Activated naive CD4-positive, alpha-beta T cell treated with anti-CD3 and anti-CD28 coated beads for 36 hours (primary cell): Measurements from ENCODE around the gene ATRX. TPM values are rescaled to one million over a fixed set of nuclear protein-coding genes. Genes with fewer than 3 reads are reported as not detected.
"Not testable (repeated sequence)": the region's sequence is repeated elsewhere in the genome, so short reads cannot be mapped to it uniquely, and the experiment has no call there.

Experiments used
- CTCF ChIA-PET: fragments of 350-600 bp; sonication (Branson Sonifier 250); formaldehyde crosslinking; loops from one replicate; lab custom pipeline; 2021; ENCODE audit warnings: antibody characterized with exemption; lab: Charles Lee
- DNase-seq: peaks from one replicate; pipeline ENCODE4 v3.0.0-alpha.2; 2020
- H3K27ac Mint-ChIP-seq: one replicate; pipeline ENCODE4 v1.8.0; 2021; ENCODE audit warnings: mild to moderate bottlenecking, mixed read lengths
- H3K27me3 Mint-ChIP-seq: one replicate; pipeline ENCODE4 v1.8.0; 2021; ENCODE audit warnings: low read depth, mixed read lengths
- H3K36me3 Mint-ChIP-seq: one replicate; pipeline ENCODE4 v1.8.0; 2021; ENCODE audit warnings: low read depth, mixed read lengths
- H3K4me1 Mint-ChIP-seq: one replicate; pipeline ENCODE4 v1.8.0; 2021; ENCODE audit warnings: low read depth, mixed read lengths
- H3K4me3 Mint-ChIP-seq: one replicate; pipeline ENCODE4 v1.8.0; 2021; ENCODE audit warnings: mild to moderate bottlenecking, moderate library complexity, mixed read lengths
- H3K9me3 Mint-ChIP-seq: one replicate; pipeline ENCODE4 v1.8.0; 2021; ENCODE audit warnings: mixed read lengths
- intact Hi-C: fragments of 100-400 bp; cut with micrococcal nuclease; formaldehyde crosslinking; loops from one replicate; pipeline ENCODE4 v1.15.1; 2023
- total RNA-seq, 2 experiments: library from RNA; stranded (reverse); gene quantifications; one replicate each; pipeline ENCODE4 v1.2.3, GENCODE V29; 2021

ATRX gene
- total RNA-seq, 2 experiments from 2014 or later: 49.2 to 49.9 TPM

- Mint-ChIP-seq H3K9me3 (no peaks in the 10 kb centered on the region), H3K27me3 (no peaks in the 10 kb centered on the region), H3K36me3 (peaks cover 5% of the 10 kb centered on the region), H3K4me3 (no peak overlapping the region), H3K27ac (no peak overlapping the region), H3K4me1 (peaks cover 22% of the 10 kb centered on the region)
- intact Hi-C loops: no loop called here
- no peak for DNase-seq
- CTCF ChIA-PET: interaction anchor here (0.5 to 0.8 kb wide), 2 partner anchors 9 to 12 kb away, joined by 3 read pairs; no protein-coding TSS in a partner anchor
These were observed 14.4 kb downstream of the ATRX start for GRCh38 chrX:77771601-77772000.

GRCh38 chrX:77768787-77769186, 17.2 kb downstream of the ATRX start:
- Mint-ChIP-seq H3K27me3 (no peaks in the 10 kb centered on the region), H3K4me1 (peaks cover 20% of the 10 kb centered on the region), H3K36me3 (peaks cover 3% of the 10 kb centered on the region), H3K9me3 (no peaks in the 10 kb centered on the region), H3K27ac (no peak overlapping the region), H3K4me3 (no peak overlapping the region)
- CTCF ChIA-PET: no interaction called here
- DNase-seq: no peak
- intact Hi-C loops: no loop called here

- intact Hi-C loops, DNase-seq, CTCF ChIA-PET, H3K27ac Mint-ChIP-seq, H3K9me3 Mint-ChIP-seq, H3K27me3 Mint-ChIP-seq, H3K4me3 Mint-ChIP-seq, H3K36me3 Mint-ChIP-seq: not testable (repeated sequence)
- H3K4me1 Mint-ChIP-seq: peaks cover 19% of the 10 kb centered on the region
These were observed 19.8 kb downstream of the ATRX start for GRCh38 chrX:77766212-77766611.

GRCh38 chrX:77755561-77755960, 30.5 kb downstream of the ATRX start:
- Mint-ChIP-seq H3K27me3 (no peaks in the 10 kb centered on the region), H3K4me1 (no peaks in the 10 kb centered on the region)

GRCh38 chrX:77753942-77754341, 32.1 kb downstream of the ATRX start:
- H3K4me3 Mint-ChIP-seq, CTCF ChIA-PET: not testable (repeated sequence)

More at GRCh38 chrX:77755561-77755960, 30.5 kb downstream of the ATRX start:
- CTCF ChIA-PET: no interaction called here
- intact Hi-C loops: no loop called here
- peaks cover 10% of the 10 kb centered on the region for H3K9me3 Mint-ChIP-seq
- H3K4me3 Mint-ChIP-seq: no peak overlapping the region
- H3K27ac Mint-ChIP-seq: no peak overlapping the region
- H3K36me3 Mint-ChIP-seq: peaks cover 8% of the 10 kb centered on the region
- DNase-seq: no peak

GRCh38 chrX:77749695-77750094, 36.3 kb downstream of the ATRX start:
- Mint-ChIP-seq H3K4me3 (no peak overlapping the region), H3K9me3 (peaks cover 11% of the 10 kb centered on the region), H3K36me3 (peaks cover 5% of the 10 kb centered on the region), H3K27ac (no peak overlapping the region), H3K27me3 (no peaks in the 10 kb centered on the region), H3K4me1 (peaks cover 13% of the 10 kb centered on the region)
- no peak for DNase-seq
- CTCF ChIA-PET: no interaction called here
- intact Hi-C loops: no loop called here

More at GRCh38 chrX:77753942-77754341, 32.1 kb downstream of the ATRX start:
- H3K9me3 Mint-ChIP-seq: peaks cover 10% of the 10 kb centered on the region
- H3K27me3 Mint-ChIP-seq, intact Hi-C loops, H3K36me3 Mint-ChIP-seq, DNase-seq, H3K4me1 Mint-ChIP-seq, H3K27ac Mint-ChIP-seq: not testable (repeated sequence)

- H3K27ac Mint-ChIP-seq: peak overlapping the region; percentile 69
- H3K27me3 Mint-ChIP-seq: no peaks in the 10 kb centered on the region
- CTCF ChIA-PET: no interaction called here
- intact Hi-C loops: no loop called here
- no peak for DNase-seq
- H3K4me1 Mint-ChIP-seq: peaks cover 45% of the 10 kb centered on the region
- peaks cover 2% of the 10 kb centered on the region for H3K36me3 Mint-ChIP-seq
- H3K4me3 Mint-ChIP-seq: no peak overlapping the region
- H3K9me3 Mint-ChIP-seq: peaks cover 4% of the 10 kb centered on the region
These were observed 42.3 kb downstream of the ATRX start for GRCh38 chrX:77743720-77744119.

GRCh38 chrX:77742788-77743476, 43.1 kb downstream of the ATRX start:
- CTCF ChIA-PET: no interaction called here
- Mint-ChIP-seq H3K27ac (no peak overlapping the region), H3K27me3 (no peaks in the 10 kb centered on the region), H3K4me1 (peaks cover 43% of the 10 kb centered on the region), H3K4me3 (no peak overlapping the region), H3K36me3 (no peaks in the 10 kb centered on the region), H3K9me3 (peaks cover 2% of the 10 kb centered on the region)
- intact Hi-C loops: no loop called here
- no peak for DNase-seq

GRCh38 chrX:77740376-77740905, 45.6 kb downstream of the ATRX start:
- Mint-ChIP-seq H3K27ac (peak overlapping the region; percentile 72), H3K4me1 (peaks cover 38% of the 10 kb centered on the region), H3K4me3 (no peak overlapping the region), H3K36me3 (no peaks in the 10 kb centered on the region), H3K27me3 (no peaks in the 10 kb centered on the region), H3K9me3 (peaks cover 4% of the 10 kb centered on the region)
- no peak for DNase-seq
- intact Hi-C loops: no loop called here
- CTCF ChIA-PET: no interaction called here

GRCh38 chrX:77733342-77733741, 52.7 kb downstream of the ATRX start:
- H3K4me1 Mint-ChIP-seq: peaks cover 29% of the 10 kb centered on the region
- no peaks in the 10 kb centered on the region for H3K36me3 Mint-ChIP-seq
- no peak overlapping the region for H3K4me3 Mint-ChIP-seq
- intact Hi-C loops: loop anchor here (5.0 kb wide), 1 partner anchor 164 kb away; the partner anchor contains the start of genes COX7B and MAGT1
- H3K27me3 Mint-ChIP-seq: no peaks in the 10 kb centered on the region
- DNase-seq: no peak
- CTCF ChIA-PET: no interaction called here
- H3K9me3 Mint-ChIP-seq: peaks cover 3% of the 10 kb centered on the region
- no peak overlapping the region for H3K27ac Mint-ChIP-seq

- CTCF ChIA-PET: no interaction called here
- H3K36me3 Mint-ChIP-seq: peaks cover under 1% of the 10 kb centered on the region
- H3K9me3 Mint-ChIP-seq: peaks cover 3% of the 10 kb centered on the region
- peak; percentile 12 for DNase-seq
- intact Hi-C loops: loop anchor here (5.0 kb wide), 1 partner anchor 165 kb away; the partner anchor contains the start of genes COX7B and MAGT1
- H3K27ac Mint-ChIP-seq: no peak overlapping the region
- H3K27me3 Mint-ChIP-seq: no peaks in the 10 kb centered on the region
- peaks cover 29% of the 10 kb centered on the region for H3K4me1 Mint-ChIP-seq
- H3K4me3 Mint-ChIP-seq: no peak overlapping the region
These were observed 54.1 kb downstream of the ATRX start for GRCh38 chrX:77731821-77732419.

GRCh38 chrX:77726095-77726494, 59.9 kb downstream of the ATRX start:
- H3K27ac Mint-ChIP-seq, intact Hi-C loops, H3K27me3 Mint-ChIP-seq, DNase-seq, H3K4me3 Mint-ChIP-seq, CTCF ChIA-PET: not testable (repeated sequence)
- Mint-ChIP-seq H3K4me1 (peaks cover 17% of the 10 kb centered on the region), H3K9me3 (peaks cover 10% of the 10 kb centered on the region), H3K36me3 (peaks cover 19% of the 10 kb centered on the region)
